ENCODE measurements around the gene MBOAT7. TPM values are rescaled to one million over a fixed set of nuclear protein-coding genes. Genes with fewer than 3 reads are reported as not detected.
"Not testable (repeated sequence)": the region's sequence is repeated elsewhere in the genome, so short reads cannot be mapped to it uniquely, and the experiment has no call there.

The MBOAT7 gene
- total and polyA plus RNA-seq, 2 of the 8 experiments (the other 6 are each of a cell fraction or from before 2014, with no cell fraction given): 85.5 to 90.9 TPM

DNA sequence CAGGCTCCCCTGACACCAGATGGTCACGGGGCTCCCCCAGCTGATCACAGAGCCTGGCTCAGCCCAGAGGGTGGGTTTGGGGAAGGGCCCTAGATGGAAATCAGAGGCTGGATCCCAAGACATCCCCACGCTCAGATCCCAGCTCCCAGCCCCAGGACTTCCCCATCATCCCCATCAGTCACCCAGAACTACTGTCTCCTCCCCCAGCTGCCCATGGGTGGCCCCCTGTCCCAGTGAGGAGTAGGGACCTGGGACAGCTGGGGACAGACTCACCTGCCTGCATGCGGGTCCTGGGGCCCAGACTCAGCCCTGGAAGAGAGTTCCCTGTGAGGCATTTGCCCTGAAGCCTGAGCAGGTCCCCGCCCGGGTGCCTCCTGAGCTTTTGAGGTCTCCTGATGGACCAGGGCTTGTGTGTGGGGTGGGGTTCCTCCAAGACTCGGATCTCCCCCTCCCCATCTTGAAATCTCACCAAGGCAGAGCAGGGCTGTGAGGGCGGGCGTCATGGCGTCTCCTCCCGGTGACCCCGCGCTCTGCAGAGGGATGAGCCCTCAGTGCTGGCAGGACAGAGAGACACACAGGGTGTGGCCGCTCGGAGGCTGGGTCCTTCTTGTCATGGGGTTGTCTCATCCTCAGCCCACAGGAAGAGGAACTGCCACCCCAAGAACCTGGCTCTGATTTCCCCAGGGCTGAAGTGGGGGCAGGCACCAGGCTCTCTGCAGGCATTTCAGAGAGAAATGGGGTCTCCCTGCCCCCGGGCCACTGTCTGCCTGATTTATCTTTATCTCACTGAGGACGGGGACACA is 33.3 kb upstream of the MBOAT7 start, which contains the start of gene LILRB3:
LILRB3 (minus strand) TSS at position 534 of the 803 bp plus-strand sequence; CDS start at position 503, 31 bp downstream.
- H3K56ac ChIP-seq (replicated peaks; ENCODE audit: insufficient read length, low read depth, low read length); H3K4me3 ChIP-seq (ENCODE audit: extremely low read depth in 1 of 4, insufficient read depth in 2 of 4, low read depth in 3 of 4, low read length in 4 of 4); H3K4ac ChIP-seq (replicated peaks; ENCODE audit: insufficient read length, low read depth, low read length); H2BK120ac ChIP-seq (replicated peaks; ENCODE audit: low read depth, low read length); H3K79me1 ChIP-seq (ENCODE audit: low read depth, low read length); H3K23ac ChIP-seq (ENCODE audit: insufficient read length); H3K9me3 ChIP-seq (ENCODE audit: insufficient read depth in 2 of 2, low read depth in 1 of 2, low read length in 1 of 2); H4K20me1 ChIP-seq (replicated peaks in 1 of 2; ENCODE audit: control insufficient read depth in 1 of 2, insufficient read depth in 2 of 2, low read length in 2 of 2); H3K36me3 ChIP-seq (ENCODE audit: control insufficient read depth in 2 of 4, insufficient read depth in 4 of 4, low read length in 3 of 4); H2BK15ac ChIP-seq (ENCODE audit: low read length); FAIRE-seq; H2BK20ac ChIP-seq (ENCODE audit: low read length); H4K5ac ChIP-seq (ENCODE audit: insufficient read length, low read depth, low read length); H4K8ac ChIP-seq (ENCODE audit: extremely low read depth, insufficient read depth, low read length); H2AK5ac ChIP-seq (ENCODE audit: low read depth, low read length); H2BK5ac ChIP-seq (ENCODE audit: low read depth, low read length); H3K4me1 ChIP-seq (replicated peaks in 1 of 4; ENCODE audit: control insufficient read depth in 3 of 4, insufficient read depth in 4 of 4, low read length in 3 of 4); H2BK12ac ChIP-seq (ENCODE audit: low read depth, low read length); H3K27ac ChIP-seq (ENCODE audit: low read depth, low read length); H3K14ac ChIP-seq (ENCODE audit: insufficient read length); H3K23me2 ChIP-seq (ENCODE audit: low read depth, low read length); H3K9ac ChIP-seq (replicated peaks in 1 of 4; ENCODE audit: extremely low read depth in 1 of 4, low read depth in 3 of 4, low read length in 3 of 4); H3K27me3 ChIP-seq (replicated peaks in 1 of 4; ENCODE audit: control insufficient read depth in 3 of 4, extremely low read depth in 1 of 4, insufficient read depth in 3 of 4, low read length in 3 of 4); H4K91ac ChIP-seq (replicated peaks; ENCODE audit: insufficient read length, low read length); H3K18ac ChIP-seq (ENCODE audit: extremely low read depth, low read length); H3K4me2 ChIP-seq (ENCODE audit: insufficient read depth in 1 of 2, low read depth in 2 of 2, low read length in 2 of 2); H2AFZ ChIP-seq (ENCODE audit: low read length); DNase-seq (ENCODE audit: low read depth in 1 of 2, low spot score in 2 of 2); H3K79me2 ChIP-seq (ENCODE audit: control insufficient read depth in 1 of 2, insufficient read depth in 2 of 2, low read length in 2 of 2): not testable (repeated sequence)
- ChIA-PET POLR2A (ENCODE audit: partially characterized antibody) (interaction anchor here (0.8 to 5.4 kb wide), 7 partner anchors 9 to 24 kb away, joined by 3 to 33 read pairs (median 4); partner anchors contain the start of gene RPS9), CTCF (ENCODE audit: partially characterized antibody) (interaction anchor here (1.2 to 1.9 kb wide), 3 partner anchors 9 to 168 kb away, joined by 3 to 6 read pairs (median 5); no protein-coding TSS in a partner anchor)
- WGBS, 2 experiments (ENCODE audit: extremely low coverage in 1 of 2, insufficient coverage in 1 of 2, insufficient read length in 1 of 2, insufficient replicate concordance in 2 of 2, low coverage in 1 of 2, low lambda C conversion rate in 2 of 2, missing lambda C conversion rate in 1 of 2): 86% methylated on average over 12 of the region's 16 CpGs; no CpG with 5 or more reads in 1 of the 2 experiments
